HCEC 1CT (cell line): ENCODE data around the gene KIAA0232.
"Not testable (repeated sequence)": the region's sequence is repeated elsewhere in the genome, so short reads cannot be mapped to it uniquely, and the experiment has no call there.

Experiments
- DNase-seq: peaks from one replicate; pipeline ENCODE4 v3.0.0-alpha.2; 2017

Gene KIAA0232

GRCh38 chr4:6755088-6755753 lies 27.3 kb upstream of the KIAA0232 start:
- DNase-seq = no peak

- DNase-seq = not testable (repeated sequence)
These were observed 26.2 kb upstream of the KIAA0232 start for GRCh38 chr4:6756345-6756744.

- no peak for DNase-seq
These were observed 23.8 kb upstream of the KIAA0232 start for GRCh38 chr4:6758728-6759127.

- no peak for DNase-seq
These were observed 21.7 kb upstream of the KIAA0232 start for GRCh38 chr4:6760865-6761264.

GRCh38 chr4:6761649-6762615 lies 20.6 kb upstream of the KIAA0232 start:
- no peak for DNase-seq

- DNase-seq = no peak
These were observed 19.1 kb upstream of the KIAA0232 start for GRCh38 chr4:6763330-6763851.

GRCh38 chr4:6764976-6765620 lies 17.4 kb upstream of the KIAA0232 start:
- DNase-seq = no peak

GRCh38 chr4:6765703-6766102 lies 16.8 kb upstream of the KIAA0232 start:
- no peak for DNase-seq

GRCh38 chr4:6767386-6767747 lies 15.2 kb upstream of the KIAA0232 start:
- no peak for DNase-seq

GRCh38 chr4:6767748-6768538 lies 14.6 kb upstream of the KIAA0232 start:
- no peak for DNase-seq

- DNase-seq = peak; percentile 5
These were observed 14.0 kb upstream of the KIAA0232 start for GRCh38 chr4:6768539-6768905.

- DNase-seq = no peak
These were observed 13.1 kb upstream of the KIAA0232 start for GRCh38 chr4:6769233-6769988.

- no peak for DNase-seq
These were observed 12.5 kb upstream of the KIAA0232 start for GRCh38 chr4:6769989-6770420.

GRCh38 chr4:6770581-6771228 lies 11.8 kb upstream of the KIAA0232 start:
- no peak for DNase-seq

GRCh38 chr4:6771229-6771671 lies 11.3 kb upstream of the KIAA0232 start:
- no peak for DNase-seq

- DNase-seq = no peak
These were observed 10.2 kb upstream of the KIAA0232 start for GRCh38 chr4:6772223-6772928.

GRCh38 chr4:6773106-6773505 lies 9.4 kb upstream of the KIAA0232 start:
- no peak for DNase-seq

- DNase-seq = no peak
These were observed 8.6 kb upstream of the KIAA0232 start for GRCh38 chr4:6773616-6774540.

- no peak for DNase-seq
These were observed 6.8 kb upstream of the KIAA0232 start for GRCh38 chr4:6775746-6776145.
